NCI-H226 (cell line): ENCODE results near the gene PBX1.

Source experiments
- DNase-seq: peaks from one replicate; pipeline ENCODE4 v3.0.0-alpha.2; 2015

The PBX1 gene

DNA sequence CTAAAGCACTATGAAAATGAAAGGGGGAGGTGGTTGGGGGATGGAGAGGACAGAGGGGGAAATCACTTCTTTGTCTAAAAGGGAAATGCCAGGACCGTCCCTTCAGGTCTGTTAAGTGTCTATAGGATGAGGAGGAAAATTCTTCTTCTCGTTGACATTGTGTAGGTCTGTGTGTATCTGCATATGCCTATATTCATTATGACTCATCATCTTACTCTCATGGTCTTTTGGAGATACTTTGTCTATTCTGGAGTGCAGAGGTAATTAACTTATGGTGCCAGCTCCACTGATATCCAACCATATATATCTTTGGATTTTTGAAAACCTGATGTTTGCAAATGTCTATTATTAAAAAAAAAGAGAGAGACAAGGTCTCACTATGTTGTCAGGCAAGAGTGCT lies 143.7 kb downstream of the PBX1 start:
- DNase-seq: no peak

GRCh38 chr1:164703463-164703862 lies 144.5 kb downstream of the PBX1 start:
- no peak for DNase-seq

DNA sequence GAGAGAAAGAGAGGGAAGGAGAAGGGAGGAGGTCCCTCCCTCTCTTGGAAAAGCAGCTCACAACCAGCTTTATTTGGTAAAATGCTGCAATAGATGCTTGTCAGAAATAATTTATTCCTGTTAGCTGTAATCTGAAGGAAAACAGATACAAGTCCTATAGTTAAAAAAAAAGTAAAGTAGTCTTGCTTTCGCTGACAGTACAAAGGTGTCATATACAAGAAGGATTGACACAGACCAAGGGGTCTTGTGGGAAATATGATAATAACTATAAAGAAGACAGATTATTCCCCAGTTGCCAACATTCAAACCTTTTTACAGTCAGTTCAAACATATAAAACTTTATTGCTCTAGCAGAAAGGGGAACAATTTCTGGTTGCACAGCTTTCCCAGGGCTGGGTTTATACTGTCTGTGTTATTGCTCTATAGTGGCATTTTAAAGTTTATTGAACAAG lies 145.0 kb downstream of the PBX1 start:
- DNase-seq: no peak

- DNase-seq: no peak
Measured at GRCh38 chr1:164704954-164705353, 146.0 kb downstream of the PBX1 start.

- DNase-seq: no peak
Measured at GRCh38 chr1:164706606-164706987, 147.6 kb downstream of the PBX1 start.

- DNase-seq: peak; percentile 67
Measured at GRCh38 chr1:164707868-164708331, 148.9 kb downstream of the PBX1 start.

GRCh38 chr1:164708596-164708995 lies 149.6 kb downstream of the PBX1 start:
- DNase-seq: no peak

DNA sequence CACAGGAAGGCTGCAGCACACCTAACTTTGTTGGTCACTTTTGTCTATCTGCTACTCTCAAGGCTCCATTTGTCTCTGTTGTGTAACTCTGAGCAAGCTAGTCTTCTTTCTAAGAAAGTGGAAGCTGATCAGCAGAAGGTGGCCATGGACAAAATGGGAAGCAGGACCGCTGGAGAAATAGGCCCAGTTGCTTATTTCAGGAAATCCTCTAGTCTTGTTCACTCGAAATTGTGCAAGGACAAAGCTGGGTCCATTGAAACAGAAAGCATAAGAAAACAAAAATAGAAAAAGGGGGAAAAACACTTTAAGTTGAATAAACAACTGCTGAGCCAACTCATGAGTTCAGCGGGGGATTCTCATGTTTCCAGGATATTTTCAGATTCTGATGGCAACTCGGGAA lies 150.1 kb downstream of the PBX1 start:
- DNase-seq: no peak

- DNase-seq: no peak
Measured at GRCh38 chr1:164709541-164710278, 150.7 kb downstream of the PBX1 start.

GRCh38 chr1:164712131-164713036 lies 153.4 kb downstream of the PBX1 start:
- DNase-seq: peak; percentile 74

DNA sequence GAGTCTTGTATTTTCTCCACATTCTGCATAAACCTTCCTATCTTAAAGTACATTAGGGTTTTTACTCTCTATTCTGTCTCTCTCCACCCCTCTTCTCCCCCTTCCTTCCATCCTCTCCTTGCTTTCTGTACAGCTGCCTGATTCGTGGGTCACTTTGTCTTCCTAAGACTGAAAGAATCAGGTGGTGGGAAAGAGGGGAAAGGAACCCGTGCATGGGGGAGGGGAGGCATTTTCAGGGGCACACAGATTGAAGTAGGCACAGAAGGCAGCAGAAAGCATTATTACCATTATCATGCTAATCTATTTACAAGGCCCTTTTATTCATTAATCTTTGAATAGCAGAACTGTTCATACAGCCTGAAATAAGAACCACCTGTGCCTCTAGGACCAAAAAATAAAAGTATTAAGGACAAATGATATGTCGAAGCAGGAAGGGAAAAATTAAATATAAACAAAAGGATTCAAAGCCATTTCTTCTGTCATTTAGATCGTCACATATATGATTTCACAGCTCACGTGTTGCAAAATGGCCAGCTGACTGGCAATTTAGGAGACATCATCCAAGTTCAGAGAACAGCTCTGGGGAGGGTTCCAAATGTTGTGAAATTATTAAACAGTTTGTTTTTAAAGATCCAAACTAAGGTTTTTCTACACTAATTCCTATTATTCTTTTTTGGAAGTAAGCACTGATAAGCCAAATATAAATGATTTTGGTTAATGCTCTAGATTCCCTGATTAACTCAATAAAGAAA lies 154.6 kb downstream of the PBX1 start:
- DNase-seq: no peak

DNA sequence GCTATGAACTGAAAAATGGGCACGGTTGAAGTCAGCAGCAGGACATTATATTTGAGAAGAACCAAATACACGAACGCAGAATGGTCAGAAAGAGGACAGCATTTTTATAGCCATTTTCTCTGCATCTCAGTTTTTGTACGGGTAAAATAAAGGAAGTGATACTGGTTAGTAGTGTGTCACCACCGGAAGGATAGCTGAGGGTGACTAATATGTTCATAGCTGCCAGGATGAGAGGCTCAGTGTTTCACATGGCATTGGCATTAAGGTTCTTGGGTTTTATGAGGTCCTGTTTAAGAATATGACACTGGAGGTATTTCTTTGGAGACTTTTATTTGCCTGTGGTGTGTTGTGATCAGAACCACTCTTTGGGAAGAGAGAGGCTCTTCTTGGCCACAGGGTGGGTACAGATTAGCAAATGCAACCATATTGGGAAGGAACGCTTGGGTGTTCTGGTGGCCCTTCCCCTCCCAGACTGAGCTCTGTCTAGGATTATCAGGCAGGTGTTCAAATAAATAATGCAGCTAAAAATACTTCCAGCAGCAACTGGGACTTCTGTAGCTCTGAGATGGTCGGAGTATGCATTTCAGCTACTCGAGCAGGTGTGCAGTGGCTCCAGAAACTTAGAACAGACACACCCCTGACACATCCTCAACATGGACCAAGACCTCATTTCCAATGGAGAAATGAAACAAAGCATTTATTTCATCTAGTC lies 158.2 kb downstream of the PBX1 start:
- DNase-seq: no peak

DNA sequence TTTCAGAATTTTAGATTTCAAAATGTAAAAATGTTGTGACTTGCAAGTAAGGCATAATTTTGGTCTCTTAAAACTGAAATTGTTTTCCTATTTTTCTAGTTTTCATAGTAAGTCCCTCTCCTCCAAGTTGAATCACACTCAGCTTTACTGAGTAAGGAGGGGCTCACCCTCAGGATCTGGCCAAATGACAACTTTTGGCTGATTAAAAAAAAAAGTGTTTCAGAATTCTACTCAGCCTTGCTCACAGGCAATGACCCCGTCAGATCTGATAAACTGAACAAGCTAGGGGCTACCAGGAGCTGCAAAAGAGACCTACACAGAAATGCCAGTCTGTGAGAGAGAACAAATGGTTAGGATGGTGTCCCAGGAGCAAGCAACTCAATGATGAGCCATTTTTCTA lies 159.8 kb downstream of the PBX1 start:
- no peak for DNase-seq

DNA sequence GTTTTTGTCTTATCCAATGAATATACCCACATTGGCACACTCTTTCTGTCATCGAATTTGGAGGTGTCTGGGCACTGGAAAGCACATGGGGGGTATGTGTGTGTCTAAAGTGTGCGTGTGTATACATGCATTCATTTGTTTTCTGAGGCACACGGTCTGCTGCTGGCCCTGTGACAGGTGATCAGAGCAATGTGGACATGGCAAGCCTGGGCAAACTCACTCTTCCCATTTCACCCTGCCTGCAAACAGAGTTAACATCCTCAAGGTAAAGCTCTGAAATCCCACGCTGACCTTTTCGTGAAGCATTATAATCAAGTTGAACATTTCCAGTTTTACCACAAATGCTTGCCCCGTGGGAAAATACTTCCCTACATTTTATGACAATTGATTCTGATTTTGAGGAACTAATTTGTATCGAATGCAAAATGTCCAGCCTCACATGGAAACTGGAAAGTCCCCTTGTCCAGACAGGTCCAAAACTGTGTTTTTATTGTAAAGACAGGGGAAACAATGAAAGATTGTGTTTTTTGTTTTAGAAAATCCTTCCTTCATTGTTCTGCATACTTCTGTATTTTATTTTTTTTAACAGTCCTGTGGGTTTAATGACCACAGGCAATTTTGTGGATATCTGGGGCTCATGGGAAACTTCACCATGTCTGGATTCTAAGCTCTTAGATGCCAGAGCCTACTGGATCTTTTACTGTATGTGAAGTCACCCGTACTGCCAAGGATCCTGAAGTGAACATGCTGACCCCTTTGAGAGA lies 160.9 kb downstream of the PBX1 start:
- no peak for DNase-seq

DNA sequence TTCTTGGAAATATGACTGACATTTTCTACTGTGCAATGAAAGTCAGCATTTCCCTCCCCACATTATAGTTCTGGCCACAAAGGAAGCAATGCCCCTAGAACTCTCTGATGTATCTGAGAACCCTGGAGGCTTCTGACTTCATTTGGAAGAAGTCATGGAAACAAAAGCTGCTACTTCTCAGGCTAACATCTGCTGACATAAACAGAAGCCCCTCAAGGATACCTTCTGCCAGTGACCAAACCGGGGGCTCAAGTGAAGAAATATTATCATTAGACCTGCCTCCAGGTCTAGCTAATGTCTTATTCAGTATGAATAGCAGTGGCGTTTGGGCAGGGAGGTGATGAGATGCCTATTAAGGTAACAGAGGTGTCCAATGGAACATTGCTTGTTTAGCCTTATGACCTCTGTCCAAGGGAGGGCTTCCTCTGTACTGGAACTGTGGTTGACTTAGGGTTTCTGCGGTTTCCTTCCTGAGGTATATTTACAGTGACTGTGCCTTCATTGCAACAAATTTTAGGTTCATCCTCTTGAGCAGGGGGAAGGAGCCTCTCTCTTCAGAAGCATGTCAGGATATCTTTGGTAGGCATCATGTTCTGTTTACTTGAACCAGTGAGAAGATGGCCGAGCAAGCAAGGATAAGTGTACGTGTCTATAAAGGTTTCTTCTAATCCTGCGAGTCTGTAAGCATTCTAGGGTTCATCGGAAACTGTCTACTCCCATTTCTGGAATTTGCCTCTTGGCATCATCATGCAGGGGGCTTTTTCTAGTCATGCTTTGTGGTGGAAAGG lies 161.7 kb downstream of the PBX1 start:
- no peak for DNase-seq

DNA sequence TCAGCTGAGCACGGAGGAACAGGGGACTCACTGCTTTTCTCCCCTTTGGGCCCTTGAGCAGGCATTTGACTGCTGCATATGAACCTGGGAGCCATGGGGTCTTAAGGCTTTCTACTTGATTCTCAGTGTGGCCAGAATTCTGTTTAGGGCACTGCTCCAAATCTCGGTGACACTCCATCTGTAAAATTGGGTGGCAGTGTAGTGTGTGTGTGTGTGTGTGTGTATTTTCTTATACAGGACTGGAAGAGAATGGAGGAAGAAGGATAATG lies 162.2 kb downstream of the PBX1 start:
- DNase-seq: no peak

GRCh38 chr1:164723296-164723798 lies 164.4 kb downstream of the PBX1 start:
- no peak for DNase-seq

DNA sequence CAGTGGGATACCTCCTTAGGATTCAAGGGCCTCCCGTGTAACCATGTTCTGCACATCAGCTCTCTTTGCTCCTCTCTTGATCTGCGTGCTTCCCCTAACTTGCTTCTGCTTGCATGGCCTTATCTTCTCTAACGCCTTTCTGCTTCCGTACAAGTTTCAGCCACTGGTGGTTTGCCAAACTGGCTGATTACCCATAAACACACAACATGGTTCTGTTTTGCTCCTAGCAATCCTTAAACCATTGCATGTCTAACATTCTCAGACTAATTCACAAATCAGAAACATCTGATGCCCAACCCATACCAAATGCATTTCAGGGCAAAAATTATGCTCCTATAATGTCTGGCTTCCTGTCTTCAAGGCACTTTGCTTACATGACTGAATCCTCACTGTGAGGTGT lies 166.4 kb downstream of the PBX1 start:
- DNase-seq: no peak

GRCh38 chr1:164726235-164726634 lies 167.3 kb downstream of the PBX1 start:
- no peak for DNase-seq

GRCh38 chr1:164728719-164729118 lies 169.7 kb downstream of the PBX1 start:
- no peak for DNase-seq
